ENCODE data around the gene ARHGAP36. TPM values are rescaled to one million over a fixed set of nuclear protein-coding genes. Genes with fewer than 3 reads are reported as not detected.

The ARHGAP36 gene
- total RNA-seq, 4 donors from 2014 or later, result 0.32 to 1.2 (median 0.34) TPM; not detected in 1

DNA sequence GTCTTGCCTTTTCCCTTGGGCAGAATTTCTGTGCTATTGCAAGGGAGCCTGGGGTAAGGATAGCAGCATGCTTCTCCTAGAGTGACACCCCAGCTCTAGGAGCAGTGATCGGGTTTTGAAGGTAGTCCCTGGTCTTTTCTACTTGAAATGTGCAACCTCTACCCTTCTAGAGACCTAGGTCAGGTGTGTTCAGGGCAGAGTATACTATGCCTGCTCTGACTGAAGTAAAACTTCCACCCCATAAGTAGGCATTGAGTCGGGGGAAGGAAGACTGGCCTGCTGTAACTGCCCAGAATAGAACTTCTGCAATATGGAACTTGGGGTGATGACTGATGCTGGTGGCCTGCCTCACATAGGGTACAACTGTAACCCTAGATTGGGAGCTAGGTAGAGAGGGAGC, 80.9 kb downstream of the ARHGAP36 start:
- Histone ChIP-seq H3K9me3 (no peaks in the 10 kb centered on the region), H3K36me3 (no peaks in the 10 kb centered on the region), H3K4me3 (no peak overlapping the region), H3K27me3 (no peaks in the 10 kb centered on the region), H3K27ac (replicated peaks in 1 of 4) (no peak overlapping the region), H3K4me1 (no peaks in the 10 kb centered on the region)
- WGBS, result 72% methylated on average over 2 of the region's 2 CpGs
- DNase-seq (ENCODE audit: extremely low spot score), result no peak
- intact Hi-C loops (cut with DNase I), result no loop called here
- TF ChIP-seq POLR2AphosphoS5 (IDR thresholded peaks at IDR 0.05) (no peak), EP300 (IDR thresholded peaks at IDR 0.05) (no peak), CTCF (IDR thresholded peaks at IDR 0.05) (no peak), POLR2A (IDR thresholded peaks at IDR 0.05; ENCODE audit: low read depth) (no peak)

Other genes starting within 250 kb of the ARHGAP36 start
- 10 to 100 TPM; 12.4 to 17.1 (median 15.5) TPM for gene ENOX2, start 155.1 kb upstream of the ARHGAP36 start, total RNA-seq
- 1 to 10 TPM; 1.2 to 4.3 (median 3.0) TPM for gene IGSF1, start 231.0 kb downstream of the ARHGAP36 start, total RNA-seq